A673 (cell line): ENCODE results near the gene CHST1.

Experiments
- CTCF ChIP-seq: fragments of 300-800, 200-600 bp; sonication (generic); conservative IDR thresholded peaks from 2 replicates; pipeline ENCODE4 v1.5.1; 2017; ENCODE audit warnings: low read depth, mild to moderate bottlenecking, antibody characterized with exemption, low read length, moderate library complexity, mixed read lengths
- EZH2 ChIP-seq: fragments of 200-600 bp; sonication (generic); IDR thresholded peaks from 2 replicates; pipeline ENCODE4 v1.6.1; 2017; ENCODE audit warnings: borderline replicate concordance, low read depth, mild to moderate bottlenecking, mixed read lengths, antibody characterized with exemption, low read length; ENCODE audit not compliant: poor library complexity, severe bottlenecking

DNA sequence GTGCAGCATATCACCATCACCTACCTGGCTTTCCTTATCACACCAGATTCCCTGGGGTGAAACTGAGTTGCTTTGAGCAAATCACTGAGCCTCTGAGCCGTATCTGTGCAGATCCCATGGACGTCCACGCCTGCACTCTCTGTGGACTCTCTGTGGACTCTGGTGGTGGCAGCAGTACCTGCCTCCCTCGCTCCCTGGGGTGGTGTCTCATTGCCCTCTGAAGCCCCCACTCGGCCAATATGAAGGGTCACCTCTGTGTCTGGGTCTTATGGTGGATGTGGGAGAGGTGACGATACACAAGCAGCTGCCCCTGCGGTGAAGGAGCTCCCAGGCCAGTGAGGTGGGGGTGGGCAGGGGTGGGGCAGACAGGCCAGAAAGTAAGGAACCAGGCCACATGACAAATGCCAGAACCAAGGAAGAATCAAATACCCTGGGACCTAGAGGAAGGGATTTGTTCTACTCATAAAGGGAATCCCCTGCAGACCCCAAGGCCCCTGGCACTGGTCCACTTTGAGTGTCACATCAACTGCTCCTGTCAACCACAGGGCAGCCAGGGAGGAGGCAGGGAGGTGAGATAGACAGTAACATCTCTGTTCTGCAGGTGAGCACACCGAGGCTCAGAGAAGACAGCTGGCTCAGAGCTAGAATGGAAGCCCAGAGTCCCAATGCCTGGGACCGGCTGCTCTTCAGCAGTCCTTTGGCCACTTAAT, 9.2 kb upstream of the CHST1 start:
- TF ChIP-seq CTCF (no peak), EZH2 (no peak)
